Measurements from ENCODE around the gene NRTN.

GRCh38 chr19:5788422-5788821, 16.4 kb upstream of the NRTN start:
- TF ChIP-seq CTCF (IDR thresholded peaks at IDR 0.05) (no peak), POLR2A (IDR thresholded peaks at IDR 0.05) (no peak)

Data from adrenal gland (tissue), 5 donors.